Endothelial cell of umbilical vein (primary cell): ENCODE measurements around the gene VEGFA. TPM values are rescaled to one million over a fixed set of nuclear protein-coding genes. Genes with fewer than 3 reads are reported as not detected.

ENCODE experiments used
- BruUV-seq: library from RNA; stranded (reverse); fragments of 400-500 nt; replicated peaks from 2 replicates; lab custom pipeline; 2021; lab: Mats Ljungman, UMichigan
- CTCF ChIA-PET: fragments of 300-600, 350-600 bp; sonication (Branson Sonifier 250); formaldehyde crosslinking; loops from one replicate; lab custom pipeline; 2021; ENCODE audit warnings: antibody characterized with exemption, inconsistent platforms; lab: Charles Lee
- POLR2A ChIA-PET: fragments of 300-600, 350-600 bp; sonication (Branson Sonifier 250); formaldehyde crosslinking; loops from one replicate; lab custom pipeline; 2021; ENCODE audit warnings: antibody characterized with exemption, inconsistent platforms; lab: Charles Lee
- DNase-seq: peaks from one replicate; pipeline ENCODE4 v3.0.0-alpha.2; 2011; ENCODE audit warnings: low read depth, low spot score
- FAIRE-seq: peaks from 2 replicates; lab custom pipeline; 2011; peaks lifted over from hg19 to GRCh38; lab: Jason Lieb, UNC
- H2AFZ ChIP-seq: 2 replicates; pipeline ENCODE4 v1.6.0; 2012; ENCODE audit warnings: low read depth, low read length, control low read depth, inconsistent platforms
- H3K27ac ChIP-seq: 2 replicates; pipeline ENCODE4 v1.5.1; 2011; ENCODE audit warnings: low read depth, mild to moderate bottlenecking, control low read depth, low read length, moderate library complexity; ENCODE audit not compliant: insufficient read depth
- H3K27me3 ChIP-seq, 2 experiments: 2 replicates each; pipeline versions ENCODE4 v1.6.0 to v1.6.1; 2011; ENCODE audit warnings: low read length in 2 of 2, mixed read lengths in 1 of 2; ENCODE audit not compliant: control insufficient read depth in 2 of 2, insufficient read depth in 2 of 2
- H3K36me3 ChIP-seq, 2 experiments: 2 replicates in 1 of 2; 3 replicates in 1 of 2; pipeline ENCODE4 v1.5.1; 2011; ENCODE audit warnings: low read length in 2 of 2, mild to moderate bottlenecking in 1 of 2, moderate library complexity in 1 of 2; ENCODE audit not compliant: control insufficient read depth in 2 of 2, insufficient read depth in 2 of 2; ENCODE audit errors: extremely low read depth in 1 of 2
- H3K4me1 ChIP-seq: 3 replicates; pipeline ENCODE4 v1.5.1; 2011; ENCODE audit warnings: mild to moderate bottlenecking, low read length; ENCODE audit not compliant: control insufficient read depth, insufficient read depth; ENCODE audit errors: extremely low read depth
- H3K4me2 ChIP-seq: 2 replicates; pipeline ENCODE4 v1.6.1; 2011; ENCODE audit warnings: low read length, control low read depth, mixed read lengths; ENCODE audit not compliant: insufficient read depth
- H3K4me3 ChIP-seq, 3 experiments: fragments of 200-600 bp in 1 of 3; sonication (generic), shearing (Covaris generic) in 1 of 3; replicated peaks in 1 of 3; 2 replicates each; pipeline ENCODE4 v1.5.1; 2011 to 2016; ENCODE audit warnings: control low read depth in 3 of 3, low read length in 3 of 3, mild to moderate bottlenecking in 2 of 3, inconsistent platforms in 1 of 3, low read depth in 1 of 3, moderate library complexity in 1 of 3; ENCODE audit not compliant: insufficient read depth in 1 of 3
- H3K79me2 ChIP-seq: 2 replicates; pipeline ENCODE4 v1.6.0; 2012; ENCODE audit warnings: low read length, inconsistent platforms; ENCODE audit not compliant: control insufficient read depth, insufficient read depth
- H3K9ac ChIP-seq: replicated peaks from 2 replicates; pipeline ENCODE3; 2011; ENCODE audit warnings: low read length, control low read depth; ENCODE audit not compliant: insufficient read depth; ENCODE audit errors: extremely low read depth
- H3K9me1 ChIP-seq: replicated peaks from 3 replicates; pipeline ENCODE4 v1.6.0; 2011; ENCODE audit warnings: mild to moderate bottlenecking, low read length; ENCODE audit not compliant: control insufficient read depth, insufficient read depth; ENCODE audit errors: extremely low read depth
- H3K9me3 ChIP-seq: replicated peaks from 2 replicates; pipeline ENCODE4 v1.5.1; 2012; ENCODE audit warnings: low read length, inconsistent platforms; ENCODE audit not compliant: control insufficient read depth, insufficient read depth
- H4K20me1 ChIP-seq: replicated peaks from 2 replicates; pipeline ENCODE3; 2011; ENCODE audit warnings: mild to moderate bottlenecking, low read length; ENCODE audit not compliant: control insufficient read depth, insufficient read depth; ENCODE audit errors: extremely low read depth
- EZH2 ChIP-seq: IDR thresholded peaks from 2 replicates; pipeline ENCODE4 v1.6.1; 2012; ENCODE audit warnings: borderline replicate concordance, low read depth, mild to moderate bottlenecking, moderate library complexity, low read length, inconsistent platforms; ENCODE audit not compliant: severe bottlenecking
- FOS ChIP-seq: IDR thresholded peaks from 2 replicates; pipeline ENCODE4 v1.6.1; 2011; ENCODE audit warnings: mild to moderate bottlenecking, low read length, moderate library complexity, borderline replicate concordance; ENCODE audit not compliant: insufficient read depth
- GATA2 ChIP-seq: IDR thresholded peaks from 2 replicates; pipeline ENCODE4 v1.7.0; 2011; ENCODE audit warnings: low read depth, mild to moderate bottlenecking, moderate library complexity, mixed read lengths, low read length; ENCODE audit not compliant: insufficient read length, insufficient read depth
- JUN ChIP-seq: IDR thresholded peaks from 2 replicates; pipeline ENCODE4 v1.6.1; 2011; ENCODE audit warnings: borderline replicate concordance, low read depth; ENCODE audit not compliant: insufficient read length, insufficient read depth
- MYC ChIP-seq: IDR thresholded peaks from one replicate; pipeline ENCODE4 v1.6.1; 2011; ENCODE audit warnings: mild to moderate bottlenecking, low read depth, low read length
- POLR2A ChIP-seq: IDR thresholded peaks from 2 replicates; pipeline ENCODE4 v1.6.1; 2012; ENCODE audit warnings: low read depth, mild to moderate bottlenecking, control low read depth, low read length
- POLR2AphosphoS5 ChIP-seq: IDR thresholded peaks from 2 replicates; pipeline ENCODE4 v1.6.1; 2012; ENCODE audit warnings: low read depth, mild to moderate bottlenecking, control low read depth, low read length, moderate library complexity; ENCODE audit not compliant: insufficient read depth
- dilution Hi-C: fragments of 300-500 bp; cut with MboI; formaldehyde crosslinking; loops from one replicate; pipeline ENCODE4 v1.15.0; 2019; ENCODE audit warnings: low sequenced_read_pairs; ENCODE audit not compliant: extremely low pct_ligation_motif_present
- intact Hi-C: fragments of 100-400 bp; cut with micrococcal nuclease; formaldehyde crosslinking; loops from one replicate; pipeline ENCODE4 v1.10.0; 2022
- polyA plus RNA-seq, 4 experiments: library from polyadenylated mRNA; depleted of rRNA in 3 of 4; stranded (reverse) in 3 of 4; unstranded in 1 of 4; fragments of >200 nt; gene quantifications; 2 replicates each; pipeline versions ENCODE4 v1.2.1 to v1.2.3, GENCODE V29; 2011 to 2012; ENCODE audit warnings: missing spikeins in 1 of 4
- total RNA-seq: library from RNA; stranded (reverse); gene quantifications from 2 replicates; pipeline ENCODE4 v1.2.3, GENCODE V29; 2021
- TF ChIP-seq, protein P1 (sequence below): IDR thresholded peaks from 2 replicates; pipeline ENCODE4 v1.6.1; 2011; ENCODE audit not compliant: insufficient read depth, insufficient read length
- TF ChIP-seq, protein P2 (sequence below), 2 donors: IDR thresholded peaks; 1 replicate in 1 of 2; 2 replicates in 1 of 2; pipeline ENCODE4 v1.5.1; 2011; ENCODE audit warnings: low read length in 2 of 2, mild to moderate bottlenecking in 2 of 2, moderate library complexity in 2 of 2, control low read depth in 1 of 2, inconsistent platforms in 1 of 2, low read depth in 1 of 2; ENCODE audit not compliant: insufficient read depth in 1 of 2; ENCODE audit errors: extremely low read depth in 1 of 2

VEGFA gene
- total and polyA plus RNA-seq, 2 donors (not counting 3 experiments of a cell fraction or from before 2014, with no cell fraction given), result 18.1 to 19.9 TPM

DNA sequence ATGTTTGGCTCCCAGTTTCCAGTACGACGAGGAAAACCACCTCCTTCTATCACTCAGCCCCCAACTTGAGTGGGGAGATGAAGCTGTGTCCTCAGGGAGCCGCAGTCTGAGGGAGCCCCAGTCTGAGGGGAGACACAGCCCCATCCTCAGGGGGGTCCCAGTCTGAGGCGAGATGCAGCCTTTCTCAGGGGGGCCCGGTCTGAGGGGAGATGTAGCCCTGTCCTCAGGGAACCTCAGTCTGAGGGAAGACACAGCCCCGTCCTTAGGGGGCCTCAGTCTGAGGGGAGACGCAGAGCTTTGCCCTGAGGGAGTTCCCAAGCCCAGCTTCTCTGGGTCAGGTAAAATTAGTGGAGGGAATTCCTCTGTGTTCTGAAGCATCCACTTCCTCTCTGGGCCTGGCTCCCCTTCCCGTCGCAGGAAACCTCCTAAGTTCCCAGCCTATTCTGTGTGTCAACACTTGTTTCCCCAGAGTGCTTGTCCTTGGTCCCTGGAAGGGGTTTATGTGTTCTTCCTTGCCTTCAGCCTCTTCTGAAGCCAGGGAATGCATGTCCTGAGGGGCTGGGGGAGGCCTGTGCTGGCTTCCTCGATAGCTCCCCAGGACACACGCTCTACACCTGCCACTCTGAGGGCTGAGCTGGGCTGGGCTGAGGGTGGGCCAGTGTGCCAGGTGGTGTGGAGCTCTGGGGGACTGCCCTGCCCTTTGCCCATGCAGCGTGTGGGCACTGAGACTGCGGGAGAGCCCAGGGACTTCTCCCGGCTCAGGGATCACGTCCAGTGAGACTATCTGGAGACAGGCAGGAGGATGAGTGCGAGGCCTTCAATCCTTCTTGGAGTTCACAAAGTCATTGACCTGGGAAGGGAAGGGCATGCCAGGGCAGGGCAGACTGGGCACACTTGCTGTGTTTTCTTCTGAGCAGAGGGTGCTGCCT is 55.4 kb downstream of the VEGFA start:
- intact Hi-C loops (no loop called here), dilution Hi-C loops (no loop called here)
- Histone ChIP-seq H3K27me3 (peaks cover 1 to 9% of the 10 kb centered on the region in 2 experiments), H4K20me1 (no peaks in the 10 kb centered on the region), H3K4me1 (no peaks in the 10 kb centered on the region), H3K27ac (no peak overlapping the region), H3K9me3 (no peaks in the 10 kb centered on the region), H3K4me3 (no peak overlapping the region), H3K36me3 (no peaks in the 10 kb centered on the region), H3K9ac (no peak overlapping the region), H2AFZ (no peak overlapping the region), H3K4me2 (no peak overlapping the region), H3K9me1 (no peaks in the 10 kb centered on the region), H3K79me2 (no peaks in the 10 kb centered on the region)
- ChIA-PET CTCF (interaction anchor here (0.8 to 1.1 kb wide), 2 partner anchors 15 to 20 kb away, joined by 3 to 4 read pairs; no protein-coding TSS in a partner anchor), POLR2A (no interaction called here)
- DNase-seq (no peak), FAIRE-seq (no peak)
- no TSS peak for BruUV-seq
- TF ChIP-seq POLR2A (no peak), POLR2AphosphoS5 (no peak), JUN (no peak), MYC (no peak), GATA2 (no peak), EZH2 (no peak), FOS (no peak)
- TF ChIP-seq, protein P1, sequence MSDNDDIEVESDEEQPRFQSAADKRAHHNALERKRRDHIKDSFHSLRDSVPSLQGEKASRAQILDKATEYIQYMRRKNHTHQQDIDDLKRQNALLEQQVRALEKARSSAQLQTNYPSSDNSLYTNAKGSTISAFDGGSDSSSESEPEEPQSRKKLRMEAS, result no peak
- TF ChIP-seq, protein P2, sequence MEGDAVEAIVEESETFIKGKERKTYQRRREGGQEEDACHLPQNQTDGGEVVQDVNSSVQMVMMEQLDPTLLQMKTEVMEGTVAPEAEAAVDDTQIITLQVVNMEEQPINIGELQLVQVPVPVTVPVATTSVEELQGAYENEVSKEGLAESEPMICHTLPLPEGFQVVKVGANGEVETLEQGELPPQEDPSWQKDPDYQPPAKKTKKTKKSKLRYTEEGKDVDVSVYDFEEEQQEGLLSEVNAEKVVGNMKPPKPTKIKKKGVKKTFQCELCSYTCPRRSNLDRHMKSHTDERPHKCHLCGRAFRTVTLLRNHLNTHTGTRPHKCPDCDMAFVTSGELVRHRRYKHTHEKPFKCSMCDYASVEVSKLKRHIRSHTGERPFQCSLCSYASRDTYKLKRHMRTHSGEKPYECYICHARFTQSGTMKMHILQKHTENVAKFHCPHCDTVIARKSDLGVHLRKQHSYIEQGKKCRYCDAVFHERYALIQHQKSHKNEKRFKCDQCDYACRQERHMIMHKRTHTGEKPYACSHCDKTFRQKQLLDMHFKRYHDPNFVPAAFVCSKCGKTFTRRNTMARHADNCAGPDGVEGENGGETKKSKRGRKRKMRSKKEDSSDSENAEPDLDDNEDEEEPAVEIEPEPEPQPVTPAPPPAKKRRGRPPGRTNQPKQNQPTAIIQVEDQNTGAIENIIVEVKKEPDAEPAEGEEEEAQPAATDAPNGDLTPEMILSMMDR (IDR thresholded peaks at IDR 0.05; ENCODE audit: extremely low read depth in 1 of 2, insufficient read depth in 1 of 2, low read depth in 1 of 2, low read length in 2 of 2), result no peak
